Glutamatergic neuron (in vitro differentiated cells): ENCODE data around the gene RASAL2. TPM values are rescaled to one million over a fixed set of nuclear protein-coding genes. Genes with fewer than 3 reads are reported as not detected.

ENCODE experiments used
- DNase-seq: peaks from one replicate; pipeline ENCODE4 v3.0.0; 2022
- H3K27ac Mint-ChIP-seq: one replicate; pipeline ENCODE4 v1.8.0; 2020; ENCODE audit warnings: mild to moderate bottlenecking, mixed read lengths, inconsistent platforms; ENCODE audit not compliant: unreplicated experiment
- H3K27me3 Mint-ChIP-seq: one replicate; pipeline ENCODE4 v1.8.0; 2020; ENCODE audit warnings: mild to moderate bottlenecking, moderate library complexity, mixed read lengths, inconsistent platforms; ENCODE audit not compliant: unreplicated experiment
- H3K36me3 Mint-ChIP-seq: one replicate; pipeline ENCODE4 v1.8.0; 2020; ENCODE audit warnings: mild to moderate bottlenecking, mixed read lengths, inconsistent platforms; ENCODE audit not compliant: unreplicated experiment
- H3K4me1 Mint-ChIP-seq: one replicate; pipeline ENCODE4 v1.8.0; 2020; ENCODE audit warnings: mild to moderate bottlenecking, low read depth, mixed read lengths, inconsistent platforms; ENCODE audit not compliant: unreplicated experiment
- H3K4me3 Mint-ChIP-seq: one replicate; pipeline ENCODE4 v1.8.0; 2020; ENCODE audit warnings: mild to moderate bottlenecking, mixed read lengths, inconsistent platforms; ENCODE audit not compliant: unreplicated experiment
- H3K9me3 Mint-ChIP-seq: one replicate; pipeline ENCODE4 v1.8.0; 2020; ENCODE audit warnings: mild to moderate bottlenecking, moderate library complexity, mixed read lengths, inconsistent platforms; ENCODE audit not compliant: unreplicated experiment
- total RNA-seq: library from RNA; stranded (reverse); fragmentation: NEBNext Ultra II Directional; extraction: Animal tissue kit (Norgen Biotek cat#: 25700); gene quantifications from one replicate; pipeline ENCODE4 v1.2.1, GENCODE V29; 2021; ENCODE audit not compliant: unreplicated experiment
- TF ChIP-seq, protein P1 (sequence below): fragments of 200-600 bp; sonication (generic); IDR thresholded peaks from one replicate; pipeline ENCODE4 v1.5.0; 2021; ENCODE audit not compliant: partially characterized antibody, unreplicated experiment

Gene RASAL2
- total RNA-seq, 1 donor from 2014 or later, result 12.4 TPM

DNA sequence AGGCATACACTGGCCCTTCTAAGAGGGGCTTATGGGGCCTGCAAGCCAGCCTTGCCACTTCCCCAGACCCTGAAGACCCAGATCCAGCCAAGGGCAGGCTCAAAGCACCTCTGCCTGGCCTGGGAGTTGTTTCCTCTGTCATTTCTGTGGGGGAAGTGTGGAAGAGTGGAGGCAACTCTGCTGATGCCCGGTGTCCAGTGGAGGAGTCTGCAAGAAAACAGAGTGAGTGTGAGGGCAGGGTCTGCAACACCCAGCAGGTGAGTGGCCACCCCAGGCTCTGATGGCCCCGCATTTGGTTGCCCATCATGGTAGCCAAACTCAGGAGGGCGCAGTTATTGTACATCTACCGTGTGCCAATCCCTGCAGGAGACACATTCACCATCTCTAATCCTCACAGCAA is 394.5 kb downstream of the RASAL2 start:
- no peaks in the 10 kb centered on the region for H3K36me3 Mint-ChIP-seq

DNA sequence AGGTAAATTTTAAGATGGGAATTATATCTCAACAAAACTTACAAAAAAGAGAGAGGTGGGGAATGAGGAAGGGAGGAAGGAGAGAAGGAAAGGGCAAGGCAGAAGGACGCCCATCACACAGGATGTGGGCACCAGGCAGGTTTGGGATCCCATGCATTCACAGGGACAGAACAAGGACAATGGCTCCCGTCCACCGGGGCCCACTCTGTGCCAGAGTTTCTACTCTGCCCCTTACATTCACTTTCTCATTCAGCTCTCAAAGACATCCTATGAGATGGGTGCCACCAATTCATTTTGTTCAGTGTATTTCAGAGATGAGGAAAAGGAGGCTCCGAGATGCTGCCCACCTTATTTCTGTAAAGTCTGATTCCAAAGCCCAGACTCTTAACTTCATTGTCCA is 395.5 kb downstream of the RASAL2 start:
- H3K27me3 Mint-ChIP-seq, result peaks cover 4% of the 10 kb centered on the region
- DNase-seq, result no peak
- H3K36me3 Mint-ChIP-seq, result no peaks in the 10 kb centered on the region
- peaks cover 8% of the 10 kb centered on the region for H3K9me3 Mint-ChIP-seq
- no peak overlapping the region for H3K4me3 Mint-ChIP-seq
- no peak overlapping the region for H3K27ac Mint-ChIP-seq
- no peaks in the 10 kb centered on the region for H3K4me1 Mint-ChIP-seq
- TF ChIP-seq, protein P1, sequence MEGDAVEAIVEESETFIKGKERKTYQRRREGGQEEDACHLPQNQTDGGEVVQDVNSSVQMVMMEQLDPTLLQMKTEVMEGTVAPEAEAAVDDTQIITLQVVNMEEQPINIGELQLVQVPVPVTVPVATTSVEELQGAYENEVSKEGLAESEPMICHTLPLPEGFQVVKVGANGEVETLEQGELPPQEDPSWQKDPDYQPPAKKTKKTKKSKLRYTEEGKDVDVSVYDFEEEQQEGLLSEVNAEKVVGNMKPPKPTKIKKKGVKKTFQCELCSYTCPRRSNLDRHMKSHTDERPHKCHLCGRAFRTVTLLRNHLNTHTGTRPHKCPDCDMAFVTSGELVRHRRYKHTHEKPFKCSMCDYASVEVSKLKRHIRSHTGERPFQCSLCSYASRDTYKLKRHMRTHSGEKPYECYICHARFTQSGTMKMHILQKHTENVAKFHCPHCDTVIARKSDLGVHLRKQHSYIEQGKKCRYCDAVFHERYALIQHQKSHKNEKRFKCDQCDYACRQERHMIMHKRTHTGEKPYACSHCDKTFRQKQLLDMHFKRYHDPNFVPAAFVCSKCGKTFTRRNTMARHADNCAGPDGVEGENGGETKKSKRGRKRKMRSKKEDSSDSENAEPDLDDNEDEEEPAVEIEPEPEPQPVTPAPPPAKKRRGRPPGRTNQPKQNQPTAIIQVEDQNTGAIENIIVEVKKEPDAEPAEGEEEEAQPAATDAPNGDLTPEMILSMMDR, result no peak

More for the DNA sequence above, 394.5 kb downstream of the RASAL2 start:
- TF ChIP-seq, protein P1, result no peak
- H3K9me3 Mint-ChIP-seq, result peaks cover 8% of the 10 kb centered on the region
- no peaks in the 10 kb centered on the region for H3K4me1 Mint-ChIP-seq
- no peak for DNase-seq
- peaks cover 4% of the 10 kb centered on the region for H3K27me3 Mint-ChIP-seq
- H3K27ac Mint-ChIP-seq, result no peak overlapping the region
- no peak overlapping the region for H3K4me3 Mint-ChIP-seq

DNA sequence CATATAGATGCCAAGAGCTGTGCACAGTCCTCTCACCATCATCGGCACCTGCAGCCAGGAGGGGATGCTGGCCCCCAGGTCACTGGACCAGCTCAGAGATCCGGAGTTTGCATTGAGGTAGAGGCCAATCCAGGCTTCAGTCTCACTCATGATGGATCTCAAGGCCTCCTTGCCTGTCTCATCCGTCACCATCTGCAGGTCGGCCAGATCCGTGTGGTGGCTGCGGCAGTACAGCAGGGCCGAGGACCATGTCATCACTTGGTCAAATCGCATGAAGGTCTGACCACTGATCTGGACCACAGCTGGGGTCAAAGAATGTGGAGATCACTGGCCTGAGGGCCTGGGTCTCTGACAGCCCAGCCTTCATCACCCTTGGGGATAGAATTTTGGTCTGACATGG is 396.2 kb downstream of the RASAL2 start:
- H3K9me3 Mint-ChIP-seq, result peaks cover 8% of the 10 kb centered on the region
- H3K27me3 Mint-ChIP-seq, result peaks cover 6% of the 10 kb centered on the region
- H3K27ac Mint-ChIP-seq, result no peak overlapping the region
- no peaks in the 10 kb centered on the region for H3K4me1 Mint-ChIP-seq
- H3K4me3 Mint-ChIP-seq, result no peak overlapping the region
- DNase-seq, result no peak
- H3K36me3 Mint-ChIP-seq, result no peaks in the 10 kb centered on the region
- TF ChIP-seq, protein P1, result no peak

DNA sequence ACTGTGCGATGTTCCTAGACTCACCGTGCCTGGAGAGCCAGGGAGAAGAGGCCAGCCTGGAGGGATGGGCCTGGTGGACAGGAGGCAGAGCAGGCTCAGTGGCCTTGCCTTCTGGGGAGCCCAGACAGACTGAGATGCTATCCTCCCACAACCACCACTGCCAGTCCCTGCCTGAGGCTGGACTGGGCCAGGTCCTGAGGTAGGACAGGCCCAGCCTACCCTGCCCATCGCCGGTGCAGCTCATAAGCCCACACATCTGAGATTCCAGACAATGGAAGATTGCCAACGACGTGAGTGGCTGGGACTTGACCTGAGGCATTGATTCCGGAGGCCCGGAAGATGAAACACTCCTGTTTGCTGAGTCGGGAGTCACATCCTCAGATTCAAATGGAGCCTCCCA is 397.1 kb downstream of the RASAL2 start:
- no peak for DNase-seq
- H3K9me3 Mint-ChIP-seq, result peaks cover 7% of the 10 kb centered on the region
- TF ChIP-seq, protein P1, result no peak
- H3K4me3 Mint-ChIP-seq, result no peak overlapping the region
- H3K27ac Mint-ChIP-seq, result no peak overlapping the region
- no peaks in the 10 kb centered on the region for H3K36me3 Mint-ChIP-seq
- peaks cover 3% of the 10 kb centered on the region for H3K27me3 Mint-ChIP-seq
- no peaks in the 10 kb centered on the region for H3K4me1 Mint-ChIP-seq

DNA sequence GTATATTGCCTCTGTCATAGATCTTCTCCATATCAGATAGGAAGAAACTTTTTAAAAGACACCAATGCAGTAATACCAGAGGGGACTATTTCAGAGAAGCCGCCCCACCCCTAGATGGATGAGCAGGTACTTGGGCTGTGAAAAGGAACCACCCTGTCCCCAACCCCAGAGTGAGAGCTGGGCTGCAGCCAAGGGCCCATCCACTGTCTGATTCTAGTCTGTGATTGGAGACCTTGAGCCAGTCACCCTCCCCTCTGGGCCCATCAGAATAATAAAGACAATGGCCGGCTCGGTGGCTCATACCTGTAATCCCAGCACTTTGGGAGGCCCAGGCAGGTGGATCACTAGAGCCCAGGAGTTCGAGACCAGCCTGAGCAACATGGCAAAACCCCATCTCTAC is 397.8 kb downstream of the RASAL2 start:
- H3K27ac Mint-ChIP-seq, result no peak overlapping the region

More for the DNA sequence above, 397.8 kb downstream of the RASAL2 start:
- TF ChIP-seq, protein P1, result no peak
- H3K4me3 Mint-ChIP-seq, result no peak overlapping the region
- no peaks in the 10 kb centered on the region for H3K36me3 Mint-ChIP-seq
- H3K9me3 Mint-ChIP-seq, result peaks cover 7% of the 10 kb centered on the region
- no peaks in the 10 kb centered on the region for H3K4me1 Mint-ChIP-seq
- H3K27me3 Mint-ChIP-seq, result peaks cover 3% of the 10 kb centered on the region
- no peak for DNase-seq
